Left ventricle myocardium superior (tissue), 1 donor: ENCODE measurements around the gene ADAMTS19. TPM values are rescaled to one million over a fixed set of nuclear protein-coding genes. Genes with fewer than 3 reads are reported as not detected.

Source experiments
- ATAC-seq: fragments of 200-7000 bp; cut with Tn5 transposase; one replicate; pipeline ENCODE4 v1.9.1; 2020; ENCODE audit warnings: mild to moderate bottlenecking, moderate library complexity
- DNase-seq: peaks from one replicate; pipeline ENCODE4 v3.0.0-alpha.2; 2020
- intact Hi-C: fragments of 100-400 bp; cut with micrococcal nuclease; formaldehyde crosslinking; loops from one replicate; pipeline ENCODE4 v1.11.0; 2022
- total RNA-seq: library from RNA; stranded (reverse); fragmentation: NEBNext Ultra II Directional; extraction: Animal tissue kit (Norgen Biotek cat#: 25700); gene quantifications from one replicate; pipeline ENCODE4 v1.2.1, GENCODE V29; 2021
- donor health status: DM: no; HTN: yes; CAD: no; lungs with severe emphysema.

The ADAMTS19 gene
- total RNA-seq, 1 donor from 2014 or later = 1.1 TPM

DNA sequence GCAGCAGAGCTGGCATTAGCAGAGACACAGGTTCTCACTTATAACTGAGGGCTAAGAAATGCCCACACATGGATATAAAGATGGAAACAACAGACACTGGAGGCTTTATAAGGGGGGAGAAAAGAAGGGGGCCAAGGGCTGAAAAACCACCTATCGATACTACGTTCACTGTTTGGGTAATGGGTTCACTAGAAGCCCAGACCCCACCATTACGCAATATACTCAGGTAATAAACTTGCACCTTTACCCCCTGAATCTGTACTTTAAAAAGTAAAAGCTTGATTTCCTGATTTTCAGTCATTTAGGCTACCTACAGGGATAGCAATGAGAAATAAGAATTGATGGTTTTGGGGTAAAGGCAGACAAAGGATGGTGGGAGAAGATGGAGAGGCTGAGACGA lies 285.9 kb downstream of the ADAMTS19 start:
- DNase-seq (no peak), ATAC-seq (no peak)
- intact Hi-C loops = no loop called here

DNA sequence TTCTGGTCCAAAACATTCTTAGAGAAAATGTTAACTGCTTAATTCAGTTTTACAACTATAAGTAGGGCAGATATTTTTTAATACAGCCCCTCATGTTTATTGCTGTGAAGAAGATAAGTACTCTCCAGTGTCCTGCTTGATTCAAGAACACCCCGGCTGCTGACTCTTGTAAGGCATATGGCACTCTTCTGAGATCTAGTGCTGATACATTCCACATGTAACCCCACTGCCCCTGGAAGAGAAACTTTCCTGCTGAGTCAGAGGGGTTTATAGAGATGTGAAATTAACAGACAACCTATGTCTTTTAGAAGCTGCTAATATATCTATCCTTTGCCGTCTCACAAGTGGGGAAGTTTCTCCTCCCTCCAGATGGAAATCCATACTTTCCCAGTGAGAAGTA lies 286.8 kb downstream of the ADAMTS19 start:
- intact Hi-C loops = no loop called here
- DNase-seq (no peak), ATAC-seq (no peak)

DNA sequence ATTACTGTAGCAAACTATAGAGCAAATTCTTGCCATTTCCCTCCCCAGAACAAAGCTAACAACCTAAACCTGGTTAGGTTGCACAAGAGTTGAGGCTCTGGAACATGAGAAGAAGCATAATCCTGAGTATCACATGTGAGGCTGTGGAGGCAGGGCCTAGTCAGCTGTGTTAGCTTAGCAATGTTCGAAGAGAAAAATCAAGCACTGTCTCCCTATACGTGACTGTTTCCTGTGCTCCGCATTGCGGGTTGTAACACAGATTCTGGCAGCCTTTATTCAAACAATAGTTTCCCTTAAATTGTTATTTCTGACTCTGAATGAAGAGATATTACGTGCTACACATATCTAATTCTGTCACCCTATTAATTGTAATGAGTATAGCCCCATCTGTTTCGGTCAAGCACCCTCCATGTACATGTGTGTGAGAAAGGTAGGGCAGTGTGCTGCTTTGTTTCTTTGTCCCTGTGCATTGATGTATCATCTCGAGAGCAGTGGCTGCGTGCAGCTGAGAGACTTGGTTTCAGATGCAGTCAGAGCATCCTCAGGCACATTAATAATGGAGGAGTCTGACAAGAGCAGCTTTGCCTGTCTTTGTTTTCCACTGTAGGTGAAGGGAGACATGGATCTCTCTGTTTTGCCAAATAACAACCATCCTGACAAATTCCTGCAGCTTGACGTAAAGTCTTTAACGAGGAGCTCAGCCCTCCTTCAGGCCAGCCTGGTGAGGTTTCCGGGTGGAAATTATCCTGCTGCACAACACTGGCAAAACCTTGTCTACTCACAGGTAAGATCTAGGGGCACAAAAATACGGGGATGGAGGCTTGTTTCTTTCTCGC lies 287.7 kb downstream of the ADAMTS19 start, which contains the start of gene MINAR2:
TSS of gene MINAR2 (plus strand) at position 523 of the 836 bp plus-strand sequence. CDS start at position 620, 97 bp downstream.
- intact Hi-C loops = no loop called here
- ATAC-seq (no peak), DNase-seq (no peak)

DNA sequence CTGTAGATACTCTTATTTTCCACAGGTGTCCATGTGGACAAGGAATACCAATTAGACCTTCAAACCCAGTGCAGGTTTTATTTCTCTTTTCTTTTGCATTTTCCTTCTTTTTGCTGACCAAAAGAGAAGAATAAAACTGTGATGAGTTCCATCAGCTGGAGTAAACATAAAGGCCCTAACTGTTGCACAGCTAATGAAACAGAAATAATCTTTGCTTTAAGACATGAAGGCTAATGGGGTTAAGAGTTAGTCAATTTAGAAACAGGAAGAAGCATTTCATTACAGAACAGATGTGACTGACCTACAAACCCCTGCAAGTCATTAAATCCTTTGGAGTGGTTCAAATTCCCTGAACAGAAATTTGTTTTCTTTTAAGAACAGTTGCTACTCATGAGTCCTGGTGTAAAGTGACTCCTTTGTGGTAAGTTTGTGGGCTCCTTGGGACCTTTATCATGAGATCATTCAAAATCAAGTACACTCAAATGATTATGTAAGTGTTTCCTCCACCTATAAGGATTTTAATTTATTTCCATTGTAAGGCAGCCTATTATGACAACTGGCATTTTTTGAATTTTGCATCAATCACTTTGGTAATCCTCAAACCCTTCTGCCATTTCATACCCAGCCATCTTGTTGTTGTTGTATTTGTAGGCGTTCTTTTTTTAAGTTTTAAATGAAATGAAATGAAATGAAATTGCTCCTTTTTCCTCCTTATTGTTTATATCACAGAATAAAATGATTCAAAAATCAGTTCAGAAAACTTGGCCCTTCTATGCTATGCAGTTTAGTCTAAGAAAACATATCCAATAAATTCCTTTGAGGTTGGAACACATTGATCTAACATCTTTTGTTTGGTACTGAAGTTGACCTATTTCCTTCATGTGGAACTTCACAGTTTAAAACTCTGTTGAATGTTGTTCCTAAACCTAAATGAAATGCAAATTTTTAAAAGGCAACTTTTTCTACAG lies 289.1 kb downstream of the ADAMTS19 start:
- no peak for DNase-seq
- ATAC-seq = no peak
- intact Hi-C loops = no loop called here

DNA sequence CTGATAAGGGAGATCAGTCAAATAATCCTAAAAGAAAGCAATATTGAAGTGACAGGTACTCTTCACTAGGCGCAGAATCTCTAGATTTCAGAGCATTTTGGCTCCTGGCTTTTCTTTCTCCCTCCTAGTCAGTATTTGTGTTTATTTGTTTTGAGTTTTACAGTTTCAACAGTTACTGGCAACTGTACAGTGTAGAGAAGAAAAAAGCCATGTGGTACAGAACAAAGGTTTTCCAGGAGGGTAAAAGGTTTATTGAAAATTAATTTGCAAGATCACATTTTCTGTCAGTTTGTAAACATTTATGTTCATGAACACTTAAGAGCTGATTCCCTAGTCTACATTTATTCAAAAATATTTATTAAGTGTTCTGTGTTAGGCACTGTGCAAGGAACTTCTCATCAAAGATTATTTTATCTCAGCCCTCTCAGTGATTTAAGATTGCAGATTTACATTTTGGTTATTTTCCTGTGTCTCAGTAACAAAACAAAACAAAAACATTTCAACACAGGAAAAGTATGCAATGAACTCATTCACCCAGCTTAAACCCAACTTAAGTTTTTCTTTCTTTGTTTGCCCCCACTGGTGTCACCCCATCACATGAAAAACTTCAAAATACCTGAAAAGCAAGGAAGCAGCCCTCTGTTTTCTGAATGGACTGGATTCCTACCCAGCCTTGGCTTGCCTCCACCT lies 300.7 kb downstream of the ADAMTS19 start:
- intact Hi-C loops = loop anchor here (10.0 kb wide), 1 partner anchor 856 kb away; no protein-coding TSS in a partner anchor
- no peak for DNase-seq
- ATAC-seq = no peak

DNA sequence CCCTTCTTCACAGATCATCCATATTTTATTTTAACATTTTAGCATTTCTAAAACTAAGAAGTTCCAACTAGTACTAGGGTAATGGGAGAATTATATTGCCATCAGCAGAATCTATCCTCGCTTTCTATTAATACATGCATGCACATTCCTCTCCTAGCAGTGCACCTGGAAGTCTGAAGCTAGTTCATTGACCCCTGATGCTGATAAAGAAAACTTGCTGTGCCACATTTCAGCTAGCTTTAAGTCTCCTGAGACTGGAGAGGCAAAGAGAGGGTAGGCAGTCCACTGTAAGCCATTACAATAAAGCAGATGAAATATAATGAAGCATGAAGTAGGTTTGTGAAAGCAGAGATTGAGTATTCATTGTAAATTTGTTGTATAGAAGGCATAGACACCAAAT lies 303.6 kb downstream of the ADAMTS19 start:
- ATAC-seq (no peak), DNase-seq (no peak)
- intact Hi-C loops = loop anchor here (10.0 kb wide), 1 partner anchor 859 kb away; no protein-coding TSS in a partner anchor

DNA sequence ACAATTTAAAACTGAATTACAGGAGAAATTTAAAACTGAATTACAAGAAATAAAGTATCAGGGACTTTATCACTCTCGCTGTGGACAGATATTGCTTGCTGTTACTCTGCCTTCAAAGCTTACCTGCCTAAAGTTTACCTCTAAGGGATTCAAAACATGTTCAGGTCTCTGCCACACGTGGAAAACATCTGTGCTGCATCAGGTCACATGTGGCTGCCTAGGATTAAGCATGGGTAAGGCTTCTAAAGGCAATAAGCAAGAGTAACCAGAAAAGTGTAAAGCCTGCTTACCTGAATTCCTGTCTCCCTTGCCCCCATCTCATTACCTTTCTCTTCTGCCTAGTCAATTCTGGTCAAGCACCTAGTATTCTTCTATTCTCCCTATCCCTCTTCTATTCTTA lies 306.7 kb downstream of the ADAMTS19 start:
- DNase-seq (no peak), ATAC-seq (no peak)
- intact Hi-C loops = loop anchor here (5.0 to 10.0 kb wide), 2 partner anchors 594 to 862 kb away; no protein-coding TSS in a partner anchor

DNA sequence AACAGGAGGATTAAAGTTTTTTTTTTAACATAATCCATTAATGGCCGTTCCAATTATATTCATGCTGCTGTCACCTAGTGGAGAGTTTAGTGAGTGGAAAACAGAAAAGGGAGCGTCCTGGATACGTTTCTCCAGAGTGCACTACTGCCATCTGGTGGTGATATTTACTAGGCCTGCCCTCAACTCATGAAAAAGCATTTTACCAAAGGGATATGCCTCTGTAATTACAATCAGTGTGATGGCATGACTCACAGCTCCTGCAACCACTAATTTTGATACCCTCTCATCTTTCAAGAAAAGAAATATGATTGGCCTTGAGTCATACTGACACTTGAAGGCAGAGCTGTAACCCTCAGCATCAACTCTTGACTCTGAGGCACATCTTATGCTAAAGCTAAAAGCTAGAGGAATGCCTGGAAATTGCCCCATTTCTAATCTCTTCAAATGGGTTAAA lies 307.9 kb downstream of the ADAMTS19 start:
- intact Hi-C loops = loop anchor here (5.0 to 10.0 kb wide), 2 partner anchors 596 to 863 kb away; no protein-coding TSS in a partner anchor
- peak; percentile 30 for DNase-seq
- peak; percentile 89 for ATAC-seq

DNA sequence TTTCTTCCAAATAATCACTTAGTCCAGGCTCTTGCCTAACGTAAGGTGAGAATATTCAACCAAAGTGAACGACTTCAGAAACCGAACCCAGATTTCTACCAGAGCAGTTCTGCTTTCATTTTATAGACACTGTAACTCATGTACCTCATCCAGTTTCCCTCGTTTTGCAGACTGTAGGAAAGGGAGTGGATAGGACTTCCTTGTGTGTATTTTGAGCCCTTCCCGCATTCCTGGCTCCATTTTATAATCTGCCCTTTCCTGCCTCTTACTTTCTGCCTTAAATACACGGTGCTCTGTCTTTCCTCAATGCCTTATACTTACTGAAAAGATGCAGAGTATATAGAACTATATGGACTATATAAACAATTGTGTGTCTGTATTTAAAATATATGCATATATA lies 308.6 kb downstream of the ADAMTS19 start:
- DNase-seq = no peak
- no peak for ATAC-seq
- intact Hi-C loops = loop anchor here (5.0 to 10.0 kb wide), 2 partner anchors 596 to 864 kb away; no protein-coding TSS in a partner anchor

DNA sequence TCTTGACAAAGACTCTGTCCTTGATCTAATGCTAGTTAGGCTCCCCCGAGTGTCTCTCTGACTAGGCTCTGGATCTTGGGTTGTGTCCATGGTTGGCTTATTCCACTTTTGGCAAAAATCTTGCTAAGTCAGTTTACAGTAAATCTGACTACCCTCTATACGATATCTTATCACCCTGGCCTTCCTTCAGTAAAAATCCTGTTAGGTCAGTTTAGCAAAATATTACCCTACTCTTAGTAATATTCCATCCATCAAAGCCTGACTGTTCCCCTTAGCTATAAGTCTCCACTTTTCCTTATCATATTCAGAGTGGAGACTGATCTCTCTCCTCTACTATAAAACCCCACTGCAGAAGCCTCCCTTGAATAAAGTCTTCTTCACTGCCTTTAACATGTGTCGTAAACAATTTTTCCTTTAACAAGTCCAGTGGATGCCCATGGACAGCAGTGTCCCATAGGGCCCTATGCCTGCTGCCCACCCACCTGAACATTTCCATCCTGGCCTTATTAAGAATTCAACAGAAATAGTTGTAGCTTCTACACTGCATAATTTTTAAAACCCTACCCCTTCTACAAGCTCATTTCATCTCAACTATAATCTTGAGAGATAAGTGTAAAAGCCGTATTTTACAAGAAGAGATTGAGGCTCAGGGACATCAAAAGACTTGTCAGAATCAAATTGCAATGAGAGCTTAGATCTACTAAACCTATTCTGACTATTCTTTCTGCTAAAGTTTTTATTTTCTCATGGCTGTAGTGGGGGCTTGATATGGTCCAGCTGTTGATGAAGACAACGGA lies 310.1 kb downstream of the ADAMTS19 start:
- intact Hi-C loops = no loop called here
- no peak for ATAC-seq
- DNase-seq = no peak

DNA sequence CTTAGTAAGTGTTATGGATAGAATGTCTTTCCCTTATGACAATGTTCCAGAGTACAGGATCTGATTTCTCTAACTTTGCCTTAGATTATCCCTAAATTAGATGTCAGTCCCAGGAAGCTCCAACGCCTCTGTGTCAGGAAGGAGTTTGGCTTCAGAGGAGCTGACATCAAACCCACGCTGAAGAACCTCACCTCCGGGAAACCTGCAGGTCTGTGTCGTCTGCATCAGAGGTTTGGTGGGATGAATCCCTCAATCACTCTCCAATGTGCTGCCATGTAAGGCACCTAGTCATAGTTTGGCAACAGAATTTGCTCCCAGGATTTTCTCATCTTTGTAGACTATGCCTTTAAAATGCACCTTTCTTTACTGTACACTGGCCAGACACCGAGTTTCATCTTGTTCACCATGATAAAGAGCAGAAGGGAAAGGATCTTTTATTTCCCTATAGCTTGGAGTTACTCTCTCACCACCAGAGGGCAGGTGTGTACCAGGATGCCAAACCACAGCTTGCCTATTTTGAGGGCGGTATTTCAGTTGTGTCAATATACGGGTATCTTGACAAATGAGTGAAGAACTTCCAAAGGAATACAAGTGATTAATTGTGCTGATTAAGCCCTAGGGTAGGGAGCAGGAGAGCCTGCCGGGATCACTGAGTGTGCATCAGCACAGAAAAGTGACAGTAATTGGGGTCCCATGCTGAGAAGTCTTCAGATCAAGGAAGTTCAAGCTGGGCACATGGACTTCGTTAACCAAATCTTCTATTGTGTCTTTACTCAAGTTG lies 311.1 kb downstream of the ADAMTS19 start:
- no peak for DNase-seq
- ATAC-seq = peak; percentile 50
- intact Hi-C loops = no loop called here

DNA sequence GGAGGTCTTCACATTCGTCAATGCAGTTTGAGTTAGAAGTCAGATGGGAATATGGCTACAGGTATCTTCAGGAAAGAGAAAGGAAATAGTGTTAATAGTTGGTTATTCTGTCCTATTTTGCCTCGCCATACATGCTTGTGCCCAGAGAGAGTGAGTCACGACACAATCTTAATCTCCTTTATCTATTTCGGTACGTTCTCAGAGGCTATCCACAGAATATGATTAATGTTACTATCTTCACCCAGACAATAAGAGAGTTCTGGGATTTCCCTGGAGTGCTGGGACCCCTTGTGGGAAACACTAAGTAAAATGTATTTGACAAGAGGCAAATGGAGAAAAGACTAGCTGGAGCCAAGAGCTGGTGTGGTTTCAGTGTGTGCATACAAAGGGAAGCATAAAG lies 313.3 kb downstream of the ADAMTS19 start:
- no peak for ATAC-seq
- intact Hi-C loops = no loop called here
- DNase-seq = no peak

DNA sequence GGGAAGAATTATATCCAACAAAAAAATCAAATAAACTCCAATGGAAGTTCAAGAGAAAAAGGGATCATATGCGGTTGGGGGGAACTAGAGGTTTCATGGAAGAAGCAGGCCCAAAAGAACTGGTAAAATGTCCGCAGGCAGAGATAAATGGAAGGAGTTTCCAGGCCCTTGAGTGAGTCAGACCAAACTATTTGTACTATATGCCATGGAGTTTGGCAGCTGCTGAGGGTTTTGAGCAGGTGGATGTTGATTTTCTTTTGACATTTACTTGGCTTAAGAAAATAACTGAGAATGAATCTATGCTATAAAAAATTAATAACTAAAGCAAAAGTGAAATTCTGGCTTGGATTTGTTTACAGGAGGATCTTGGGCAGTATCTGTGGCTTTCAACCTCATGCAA lies 321.5 kb downstream of the ADAMTS19 start:
- ATAC-seq = no peak
- DNase-seq = no peak
- intact Hi-C loops = no loop called here
